NCI-H2107 (cell line): ENCODE measurements around the gene CYP4A11.
"Not testable (repeated sequence)": the region's sequence is repeated elsewhere in the genome, so short reads cannot be mapped to it uniquely, and the experiment has no call there.

Experiments
- DNase-seq: peaks from one replicate; lab custom pipeline; 2025; lab: John Stamatoyannopoulos, UW

Gene CYP4A11

DNA sequence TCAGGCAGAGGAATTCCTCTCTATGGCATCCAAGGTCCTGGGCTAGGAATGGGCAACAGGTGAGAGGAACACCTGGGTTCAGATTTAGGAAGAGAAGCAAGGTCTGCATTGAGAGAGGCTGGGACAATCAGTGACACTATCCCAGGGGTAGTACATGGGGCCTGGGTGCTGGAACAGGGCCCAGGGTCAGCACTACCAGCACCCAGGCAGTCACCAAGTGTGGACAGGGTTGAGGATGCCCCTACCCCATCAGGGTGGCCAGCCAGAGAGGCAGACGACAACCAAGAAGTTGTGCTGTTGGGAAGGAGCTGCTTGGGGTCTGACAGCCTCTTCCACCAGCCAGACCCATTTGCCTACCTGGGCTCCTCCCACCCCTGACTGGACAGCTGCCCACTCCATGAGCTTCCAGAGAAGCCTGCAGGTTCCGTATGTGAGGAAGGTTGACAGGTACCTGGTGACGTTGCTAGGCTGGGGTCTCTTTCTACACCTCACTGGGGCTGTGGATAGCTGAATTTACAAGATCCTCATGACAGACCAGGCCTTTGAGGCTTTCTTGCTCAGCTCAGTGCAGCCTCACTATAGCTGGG is 13.9 kb downstream of the CYP4A11 start:
- no peak for DNase-seq

DNA sequence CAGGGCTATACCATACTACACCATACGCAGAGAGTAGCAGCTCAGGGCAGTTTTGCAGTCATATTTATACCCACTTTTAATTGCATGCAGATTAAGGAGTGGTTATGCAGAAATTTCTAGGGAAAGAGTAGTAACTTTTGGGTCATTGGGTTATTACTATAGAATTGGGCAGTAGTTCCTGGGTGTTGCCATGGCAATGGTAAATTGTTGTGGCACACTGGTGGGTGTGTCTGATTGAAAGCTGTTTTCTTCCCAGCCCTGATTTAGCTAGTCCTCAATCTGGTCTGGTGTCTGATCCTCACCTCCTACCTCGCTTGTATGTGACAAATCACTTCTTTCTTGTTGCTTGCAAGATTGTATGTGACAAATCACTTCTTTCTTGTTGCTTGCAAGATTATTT is 30.5 kb downstream of the CYP4A11 start:
- no peak for DNase-seq

DNA sequence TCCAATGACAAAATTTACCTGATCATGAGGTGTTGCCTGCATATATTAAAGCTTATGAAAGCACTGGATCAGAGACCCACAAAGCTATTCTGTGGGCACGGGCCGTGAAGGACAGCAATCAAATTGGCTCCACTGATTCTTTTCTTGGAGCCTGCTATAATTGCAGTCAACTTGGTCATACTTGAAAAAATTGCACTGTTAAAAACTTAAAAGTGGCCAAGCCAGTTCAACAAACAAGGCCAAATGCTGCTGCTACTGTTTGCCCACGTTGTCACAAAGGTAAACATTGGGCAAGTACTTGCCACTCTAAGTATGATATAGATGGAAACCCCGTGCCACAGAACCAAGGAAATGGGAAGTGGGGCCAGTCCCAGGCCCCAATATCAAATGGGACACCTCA is 37.8 kb downstream of the CYP4A11 start:
- no peak for DNase-seq

DNA sequence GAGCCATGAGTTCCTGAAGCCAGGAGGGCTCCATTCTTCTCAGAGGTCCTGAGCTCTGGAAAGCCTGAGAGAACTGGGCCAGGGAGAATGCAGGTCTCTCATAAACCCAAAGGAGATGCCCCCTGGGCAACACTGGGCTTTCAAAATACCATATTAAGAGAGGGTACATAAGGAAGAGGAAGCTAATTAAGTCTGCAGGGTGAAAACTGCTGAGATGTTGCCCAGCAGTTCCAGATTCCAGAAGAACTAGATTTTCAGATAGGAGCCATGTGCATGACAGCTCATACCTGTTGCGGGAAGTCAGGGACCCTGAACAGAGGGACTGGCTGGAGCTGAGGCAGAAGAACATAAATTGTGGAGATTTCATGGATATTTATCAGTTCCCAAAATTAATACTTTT is 40.9 kb downstream of the CYP4A11 start:
- no peak for DNase-seq

- DNase-seq = not testable (repeated sequence)
Measured at GRCh38 chr1:46881656-46882055, 59.6 kb downstream of the CYP4A11 start.
